Neural progenitor cell (in vitro differentiated cells): ENCODE measurements around the gene SPATA19. TPM values are rescaled to one million over a fixed set of nuclear protein-coding genes. Genes with fewer than 3 reads are reported as not detected.
A peak's percentile ranks its signal among the peaks of the same experiment; 100 is the strongest.

ENCODE experiments used
- DNase-seq: peaks from one replicate; pipeline ENCODE4 v3.0.0-alpha.2; 2016; ENCODE audit warnings: low spot score
- H2AFZ ChIP-seq: fragments of 200-600 bp; sonication (generic); replicated peaks from 2 replicates; pipeline ENCODE4 v1.6.1; 2016; ENCODE audit warnings: antibody characterized with exemption
- H3F3A ChIP-seq: fragments of 200-600 bp; sonication (generic); 2 replicates; pipeline ENCODE4 v1.6.1; 2016; ENCODE audit warnings: antibody characterized with exemption, low read depth
- H3K27ac ChIP-seq: fragments of 200-600 bp; sonication (generic); 2 replicates; pipeline ENCODE4 v1.5.1; 2016; ENCODE audit warnings: mild to moderate bottlenecking
- H3K27me3 ChIP-seq: fragments of 200-600 bp; sonication (generic); 2 replicates; pipeline ENCODE4 v1.6.1; 2016; ENCODE audit warnings: mild to moderate bottlenecking, moderate library complexity
- H3K36me3 ChIP-seq: fragments of 200-600 bp; sonication (generic); 2 replicates; pipeline ENCODE4 v1.5.1; 2016
- H3K4me1 ChIP-seq: fragments of 200-600 bp; sonication (generic); 2 replicates; pipeline ENCODE4 v1.6.1; 2016; ENCODE audit warnings: mixed run types
- H3K4me2 ChIP-seq: fragments of 200-600 bp; sonication (generic); 2 replicates; pipeline ENCODE4 v1.6.1; 2016
- H3K4me3 ChIP-seq: fragments of 200-600 bp; sonication (generic); 2 replicates; pipeline ENCODE4 v1.5.1; 2016
- H3K79me2 ChIP-seq: fragments of 200-600 bp; sonication (generic); 2 replicates; pipeline ENCODE4 v1.6.1; 2016; ENCODE audit warnings: low read depth
- H3K9ac ChIP-seq: fragments of 200-600 bp; sonication (generic); 2 replicates; pipeline ENCODE4 v1.6.1; 2016
- H3K9me3 ChIP-seq: fragments of 200-600 bp; sonication (generic); 2 replicates; pipeline ENCODE4 v1.5.1; 2016; ENCODE audit warnings: low read depth
- H4K20me1 ChIP-seq: fragments of 200-600 bp; sonication (generic); 2 replicates; pipeline ENCODE4 v1.6.1; 2016; ENCODE audit warnings: low read depth
- H3K27ac Mint-ChIP-seq: 3 replicates; pipeline ENCODE4 v1.8.0; 2021; ENCODE audit warnings: mixed read lengths
- H3K27me3 Mint-ChIP-seq: 2 replicates; pipeline ENCODE4 v1.8.0; 2022; ENCODE audit warnings: low read depth, mild to moderate bottlenecking, inconsistent platforms, moderate library complexity, mixed read lengths; ENCODE audit not compliant: insufficient read depth
- H3K36me3 Mint-ChIP-seq: 3 replicates; pipeline ENCODE4 v1.8.0; 2021; ENCODE audit warnings: mixed read lengths
- H3K4me1 Mint-ChIP-seq: 3 replicates; pipeline ENCODE4 v1.8.0; 2021; ENCODE audit warnings: mixed read lengths
- H3K4me3 Mint-ChIP-seq: 3 replicates; pipeline ENCODE4 v1.8.0; 2021; ENCODE audit warnings: mild to moderate bottlenecking, moderate library complexity, mixed read lengths
- H3K9me3 Mint-ChIP-seq: 3 replicates; pipeline ENCODE4 v1.8.0; 2020; ENCODE audit warnings: mixed read lengths
- EZH2 ChIP-seq: fragments of 200-600 bp; sonication (generic); IDR thresholded peaks from 2 replicates; pipeline ENCODE4 v1.6.1; 2017; ENCODE audit warnings: antibody characterized with exemption, mild to moderate bottlenecking, moderate library complexity
- EZH2phosphoT487 ChIP-seq: fragments of 200-600 bp; sonication (generic); IDR thresholded peaks from 2 replicates; pipeline ENCODE4 v1.6.1; 2017; ENCODE audit warnings: antibody characterized with exemption
- total RNA-seq: library from RNA; depleted of rRNA; stranded (reverse); fragments of >200 nt; gene quantifications from 2 replicates; pipeline ENCODE4 v1.2.3, GENCODE V29; 2015; ENCODE audit warnings: low replicate concordance
- TF ChIP-seq, protein P1 (sequence below): fragments of 200-600 bp; sonication (generic); IDR thresholded peaks from 2 replicates; pipeline ENCODE4 v1.5.1; 2017; ENCODE audit warnings: antibody characterized with exemption, mild to moderate bottlenecking

Gene SPATA19
- total RNA-seq, 1 donor from 2014 or later = not detected

DNA sequence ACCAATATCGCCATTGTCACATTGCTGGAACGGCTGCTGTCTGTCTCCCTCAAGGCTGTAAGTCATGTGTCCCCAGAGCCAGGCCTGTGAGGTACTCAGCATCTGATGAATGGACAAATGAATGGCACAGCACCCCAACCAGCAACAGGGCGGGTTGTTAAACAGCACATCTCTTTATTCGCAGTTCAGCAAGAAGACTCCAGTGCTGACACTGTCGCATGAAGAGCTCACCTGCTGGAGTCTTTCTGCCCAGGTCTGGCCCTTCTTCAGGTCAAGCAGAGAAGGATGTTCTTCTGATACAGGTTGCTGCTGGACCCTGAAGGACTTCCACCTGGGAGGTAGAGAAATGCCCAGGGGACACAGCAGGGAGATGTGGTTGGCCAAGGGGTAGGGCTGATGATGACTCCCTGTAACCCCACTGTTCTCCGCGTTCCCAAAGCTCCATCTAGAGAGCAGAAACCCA lies 4.8 kb downstream of the SPATA19 start:
- H2AFZ ChIP-seq = no peak overlapping the region
- H3K4me3 ChIP-seq = no peak overlapping the region
- no peak overlapping the region for H3K9ac ChIP-seq
- no peak for TF ChIP-seq EZH2
- TF ChIP-seq, protein P1, sequence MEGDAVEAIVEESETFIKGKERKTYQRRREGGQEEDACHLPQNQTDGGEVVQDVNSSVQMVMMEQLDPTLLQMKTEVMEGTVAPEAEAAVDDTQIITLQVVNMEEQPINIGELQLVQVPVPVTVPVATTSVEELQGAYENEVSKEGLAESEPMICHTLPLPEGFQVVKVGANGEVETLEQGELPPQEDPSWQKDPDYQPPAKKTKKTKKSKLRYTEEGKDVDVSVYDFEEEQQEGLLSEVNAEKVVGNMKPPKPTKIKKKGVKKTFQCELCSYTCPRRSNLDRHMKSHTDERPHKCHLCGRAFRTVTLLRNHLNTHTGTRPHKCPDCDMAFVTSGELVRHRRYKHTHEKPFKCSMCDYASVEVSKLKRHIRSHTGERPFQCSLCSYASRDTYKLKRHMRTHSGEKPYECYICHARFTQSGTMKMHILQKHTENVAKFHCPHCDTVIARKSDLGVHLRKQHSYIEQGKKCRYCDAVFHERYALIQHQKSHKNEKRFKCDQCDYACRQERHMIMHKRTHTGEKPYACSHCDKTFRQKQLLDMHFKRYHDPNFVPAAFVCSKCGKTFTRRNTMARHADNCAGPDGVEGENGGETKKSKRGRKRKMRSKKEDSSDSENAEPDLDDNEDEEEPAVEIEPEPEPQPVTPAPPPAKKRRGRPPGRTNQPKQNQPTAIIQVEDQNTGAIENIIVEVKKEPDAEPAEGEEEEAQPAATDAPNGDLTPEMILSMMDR = no peak
- no peak for TF ChIP-seq EZH2phosphoT487
- H3K79me2 ChIP-seq = no peaks in the 10 kb centered on the region
- H3K36me3 ChIP-seq = no peaks in the 10 kb centered on the region
- H3F3A ChIP-seq = no peaks in the 10 kb centered on the region
- H3K4me1 ChIP-seq = no peaks in the 10 kb centered on the region
- no peaks in the 10 kb centered on the region for H3K27me3 ChIP-seq
- DNase-seq = no peak
- Mint-ChIP-seq H3K36me3 (no peaks in the 10 kb centered on the region), H3K4me3 (no peak overlapping the region), H3K9me3 (no peaks in the 10 kb centered on the region), H3K27me3 (no peaks in the 10 kb centered on the region), H3K27ac (no peak overlapping the region), H3K4me1 (no peaks in the 10 kb centered on the region)
- H3K9me3 ChIP-seq = no peaks in the 10 kb centered on the region
- no peaks in the 10 kb centered on the region for H4K20me1 ChIP-seq
- H3K4me2 ChIP-seq = no peak overlapping the region
- no peak overlapping the region for H3K27ac ChIP-seq

DNA sequence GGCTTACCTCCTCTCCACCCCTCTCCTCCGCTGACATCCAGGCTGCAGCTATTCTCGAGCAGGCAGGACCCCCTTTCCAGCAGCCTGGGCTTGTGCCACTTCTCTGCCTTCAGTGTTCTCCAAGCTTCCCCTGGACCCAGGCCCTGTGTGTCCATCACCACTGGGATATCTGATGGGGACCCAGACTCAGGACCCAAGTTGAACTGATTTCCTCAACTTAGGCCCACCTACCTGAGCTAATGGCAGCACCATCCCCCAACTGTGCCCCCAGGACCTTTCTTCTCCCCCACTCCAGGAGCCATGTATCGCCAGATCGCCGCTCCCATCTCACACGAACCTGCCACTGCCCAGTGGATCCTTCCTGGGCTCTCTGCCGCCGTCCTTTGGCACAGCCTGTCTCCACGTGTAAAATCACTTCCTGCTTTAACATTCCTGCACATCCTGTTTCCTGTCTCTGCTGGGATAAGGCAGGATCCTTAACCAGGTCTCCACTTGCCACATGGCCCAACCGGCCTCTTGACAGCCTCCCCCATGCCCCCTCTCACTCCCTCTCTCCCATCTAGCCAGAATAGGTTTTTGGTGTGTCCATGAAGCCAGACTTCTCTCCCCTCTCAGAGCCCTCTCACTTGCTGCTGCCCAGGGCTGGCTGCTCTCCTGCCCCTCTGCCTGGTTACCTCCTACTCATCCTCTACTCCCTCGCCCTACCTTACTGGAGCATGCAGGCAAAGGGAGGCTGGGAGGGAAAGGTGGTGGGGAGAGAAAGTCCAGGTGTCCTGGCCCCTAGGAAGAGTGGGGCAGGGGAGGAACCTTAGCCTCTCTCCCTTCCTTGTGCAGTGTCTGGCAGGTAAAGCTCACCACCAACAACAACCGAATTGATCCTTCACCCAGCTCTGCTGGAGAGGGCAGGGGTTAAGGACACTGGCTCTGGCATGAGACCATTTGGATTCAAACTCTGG lies 9.4 kb downstream of the SPATA19 start:
- no peak for DNase-seq
- no peaks in the 10 kb centered on the region for H3K27me3 ChIP-seq
- Mint-ChIP-seq H3K27ac (no peak overlapping the region), H3K36me3 (no peaks in the 10 kb centered on the region), H3K27me3 (peaks cover 16% of the 10 kb centered on the region), H3K4me1 (peaks cover 13% of the 10 kb centered on the region), H3K4me3 (no peak overlapping the region), H3K9me3 (peaks cover 5% of the 10 kb centered on the region)
- H3K27ac ChIP-seq = no peak overlapping the region
- no peaks in the 10 kb centered on the region for H3F3A ChIP-seq
- H2AFZ ChIP-seq = peak overlapping the region; percentile 67
- H3K4me3 ChIP-seq = no peak overlapping the region
- H3K4me2 ChIP-seq = no peak overlapping the region
- H3K9me3 ChIP-seq = no peaks in the 10 kb centered on the region
- no peak overlapping the region for H3K9ac ChIP-seq
- no peaks in the 10 kb centered on the region for H3K36me3 ChIP-seq
- no peaks in the 10 kb centered on the region for H3K79me2 ChIP-seq
- no peaks in the 10 kb centered on the region for H3K4me1 ChIP-seq
- TF ChIP-seq EZH2phosphoT487 = no peak
- TF ChIP-seq EZH2 = no peak
- TF ChIP-seq, protein P1 = no peak
- no peaks in the 10 kb centered on the region for H4K20me1 ChIP-seq

DNA sequence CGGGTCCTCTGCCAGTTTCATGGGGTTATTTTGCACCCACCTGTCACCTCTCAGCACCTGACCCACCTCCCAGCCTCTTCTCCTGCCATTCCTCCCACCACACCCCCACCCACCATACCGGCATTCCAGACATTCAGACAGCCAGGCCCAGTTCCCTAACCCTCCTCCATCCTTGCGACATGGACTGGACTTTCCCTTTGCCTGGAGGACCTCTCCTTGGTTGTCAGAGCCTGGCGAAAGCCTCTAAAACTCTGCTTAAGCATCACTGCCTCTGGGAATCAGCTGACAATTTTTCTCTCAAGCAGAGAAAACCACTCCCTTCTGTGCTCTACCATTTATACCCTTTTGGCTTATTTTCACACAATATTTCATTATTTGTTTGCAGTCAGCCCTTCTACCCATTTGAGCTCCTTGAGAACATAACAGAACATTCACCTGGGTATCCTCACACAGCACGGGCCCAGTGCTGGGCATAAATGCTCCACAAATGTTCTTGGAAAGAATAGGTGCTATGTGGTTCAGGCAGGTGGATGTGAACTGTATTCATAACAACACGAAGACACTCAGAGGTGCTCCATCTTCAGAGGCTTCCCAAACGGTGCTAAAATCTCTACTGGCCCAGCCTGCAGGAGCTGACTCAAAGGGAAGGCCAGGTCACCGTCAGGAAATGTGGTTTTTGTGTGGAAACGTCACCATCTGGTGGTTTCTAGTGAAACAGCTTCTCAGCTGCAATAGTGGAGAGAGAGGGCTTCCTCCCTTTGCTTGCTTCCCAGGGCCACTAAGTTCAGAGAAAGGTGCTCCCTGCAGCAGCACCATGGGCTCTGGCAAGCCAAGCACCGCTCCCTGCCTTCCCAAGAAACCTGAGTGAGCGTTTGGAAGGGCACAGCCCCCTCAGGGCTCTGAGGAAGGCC lies 10.4 kb downstream of the SPATA19 start:
- H3K4me3 ChIP-seq = no peak overlapping the region
- H3K27ac ChIP-seq = no peak overlapping the region
- H3K79me2 ChIP-seq = no peaks in the 10 kb centered on the region
- H4K20me1 ChIP-seq = no peaks in the 10 kb centered on the region
- H3K4me2 ChIP-seq = no peak overlapping the region
- no peak for TF ChIP-seq EZH2phosphoT487
- TF ChIP-seq, protein P1 = peak; percentile 77
- TF ChIP-seq EZH2 = no peak
- H3K9me3 ChIP-seq = no peaks in the 10 kb centered on the region
- no peaks in the 10 kb centered on the region for H3K4me1 ChIP-seq
- peak overlapping the region; percentile 5 for H3K4me3 Mint-ChIP-seq
- H3K36me3 Mint-ChIP-seq = no peaks in the 10 kb centered on the region
- peak; percentile 82 for DNase-seq
- H3K9ac ChIP-seq = no peak overlapping the region
- H2AFZ ChIP-seq = peak overlapping the region; percentile 67
- H3K27me3 ChIP-seq = no peaks in the 10 kb centered on the region
- H3K27me3 Mint-ChIP-seq = peaks cover 16% of the 10 kb centered on the region
- H3F3A ChIP-seq = no peaks in the 10 kb centered on the region
- H3K36me3 ChIP-seq = no peaks in the 10 kb centered on the region
- H3K27ac Mint-ChIP-seq = peak overlapping the region; percentile 8
- peaks cover 5% of the 10 kb centered on the region for H3K9me3 Mint-ChIP-seq
- H3K4me1 Mint-ChIP-seq = peaks cover 13% of the 10 kb centered on the region
